RWPE1 (cell line): ENCODE results near the gene WDR35.
"Not testable (repeated sequence)": the region's sequence is repeated elsewhere in the genome, so short reads cannot be mapped to it uniquely, and the experiment has no call there.

Source experiments
- CTCF ChIA-PET: fragments of 350-600 bp; sonication (Branson Sonifier 250); formaldehyde crosslinking; extraction: SDS; loops from one replicate; lab custom pipeline; 2021; lab: Yijun Ruan, JAX
- POLR2A ChIA-PET: fragments of 400-600 bp; formaldehyde crosslinking; extraction: SDS; loops from one replicate; lab custom pipeline; 2020; ENCODE audit warnings: antibody characterized with exemption; ENCODE audit not compliant: low non-redundant PET; lab: Yijun Ruan, JAX
- DNase-seq: peaks from one replicate; pipeline ENCODE4 v3.0.0; 2012; ENCODE audit warnings: low spot score
- H3K27ac ChIP-seq: fragments of 450-650 bp; 2 replicates; pipeline ENCODE4 v1.5.1; 2017
- CTCF ChIP-seq: fragments of 450-650 bp; conservative IDR thresholded peaks from 2 replicates; pipeline ENCODE4 v1.5.1; 2017; ENCODE audit warnings: low read depth, mild to moderate bottlenecking

Gene WDR35

GRCh38 chr2:19894134-19894792 is 95.6 kb downstream of the WDR35 start:
- no peak for TF ChIP-seq CTCF
- POLR2A ChIA-PET, result no interaction called here
- no peak overlapping the region for H3K27ac ChIP-seq
- no peak for DNase-seq
- CTCF ChIA-PET, result no interaction called here

GRCh38 chr2:19893520-19894133 is 96.3 kb downstream of the WDR35 start:
- TF ChIP-seq CTCF, result no peak
- H3K27ac ChIP-seq, result no peak overlapping the region
- ChIA-PET CTCF (no interaction called here), POLR2A (no interaction called here)
- DNase-seq, result no peak

GRCh38 chr2:19891971-19892370 is 97.9 kb downstream of the WDR35 start:
- H3K27ac ChIP-seq, POLR2A ChIA-PET, CTCF ChIA-PET, DNase-seq: not testable (repeated sequence)

- H3K27ac ChIP-seq, result no peak overlapping the region
- ChIA-PET CTCF (no interaction called here), POLR2A (no interaction called here)
- no peak for TF ChIP-seq CTCF
- no peak for DNase-seq
Observed at GRCh38 chr2:19890104-19890503, 99.8 kb downstream of the WDR35 start.

GRCh38 chr2:19888831-19889230 is 101.1 kb downstream of the WDR35 start:
- DNase-seq, result no peak
- CTCF ChIA-PET, result interaction anchor here (0.6 to 0.7 kb wide), 2 partner anchors 127 to 1493 kb away, joined by 3 read pairs; no protein-coding TSS in a partner anchor
- no peak overlapping the region for H3K27ac ChIP-seq
- TF ChIP-seq CTCF, result no peak
- POLR2A ChIA-PET, result no interaction called here

- TF ChIP-seq CTCF, result no peak
- no peak overlapping the region for H3K27ac ChIP-seq
- no peak for DNase-seq
- POLR2A ChIA-PET, result no interaction called here
- CTCF ChIA-PET, result interaction anchor here (0.9 kb wide), 1 partner anchor 77 kb away, joined by 3 read pairs; no protein-coding TSS in a partner anchor
Observed at GRCh38 chr2:19887510-19887909, 102.4 kb downstream of the WDR35 start.

GRCh38 chr2:19886261-19886660 is 103.6 kb downstream of the WDR35 start:
- TF ChIP-seq CTCF, result no peak
- no peak overlapping the region for H3K27ac ChIP-seq
- ChIA-PET POLR2A (no interaction called here), CTCF (interaction anchor here (0.7 kb wide), 1 partner anchor 1499 kb away, joined by 3 read pairs; no protein-coding TSS in a partner anchor)
- DNase-seq, result no peak
